ENCODE data around the gene TMCO4.

DNA sequence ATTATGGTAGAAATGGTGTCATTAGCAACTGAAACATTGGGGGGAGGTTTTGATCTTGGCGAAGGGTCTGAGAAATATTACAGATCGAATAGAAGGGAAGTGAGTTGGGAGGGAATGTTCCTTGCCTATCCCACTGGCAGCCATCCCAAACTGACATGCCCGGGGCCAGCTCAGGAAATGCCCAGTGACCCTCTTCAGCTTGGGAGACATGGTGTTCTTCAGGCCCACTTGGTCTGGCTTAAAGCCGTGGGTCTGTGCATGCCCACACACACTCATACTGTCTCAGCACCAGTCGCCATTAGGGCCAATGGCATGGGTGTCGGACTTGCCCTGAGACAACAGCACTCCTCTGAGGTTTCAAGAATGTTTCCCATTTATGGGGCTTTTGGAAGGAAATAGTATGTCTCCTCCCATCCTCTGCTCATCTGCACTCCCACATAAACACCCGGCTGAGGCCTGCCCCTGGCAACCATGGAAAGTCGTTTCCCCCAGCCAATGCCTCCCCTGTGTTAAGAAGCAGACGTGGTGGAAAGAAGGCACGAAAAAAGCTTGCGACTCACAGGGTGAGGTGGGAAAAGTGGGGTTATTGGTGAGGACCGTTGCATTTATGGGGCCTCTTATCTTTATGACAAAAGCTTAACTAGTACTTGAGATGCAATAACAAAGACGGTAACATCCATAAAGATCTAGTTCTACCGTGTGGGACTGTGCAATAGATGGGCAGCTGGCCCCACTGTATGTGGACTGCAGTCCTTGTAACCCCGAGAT is 13.3 kb upstream of the TMCO4 start:
- TF ChIP-seq, protein P1, sequence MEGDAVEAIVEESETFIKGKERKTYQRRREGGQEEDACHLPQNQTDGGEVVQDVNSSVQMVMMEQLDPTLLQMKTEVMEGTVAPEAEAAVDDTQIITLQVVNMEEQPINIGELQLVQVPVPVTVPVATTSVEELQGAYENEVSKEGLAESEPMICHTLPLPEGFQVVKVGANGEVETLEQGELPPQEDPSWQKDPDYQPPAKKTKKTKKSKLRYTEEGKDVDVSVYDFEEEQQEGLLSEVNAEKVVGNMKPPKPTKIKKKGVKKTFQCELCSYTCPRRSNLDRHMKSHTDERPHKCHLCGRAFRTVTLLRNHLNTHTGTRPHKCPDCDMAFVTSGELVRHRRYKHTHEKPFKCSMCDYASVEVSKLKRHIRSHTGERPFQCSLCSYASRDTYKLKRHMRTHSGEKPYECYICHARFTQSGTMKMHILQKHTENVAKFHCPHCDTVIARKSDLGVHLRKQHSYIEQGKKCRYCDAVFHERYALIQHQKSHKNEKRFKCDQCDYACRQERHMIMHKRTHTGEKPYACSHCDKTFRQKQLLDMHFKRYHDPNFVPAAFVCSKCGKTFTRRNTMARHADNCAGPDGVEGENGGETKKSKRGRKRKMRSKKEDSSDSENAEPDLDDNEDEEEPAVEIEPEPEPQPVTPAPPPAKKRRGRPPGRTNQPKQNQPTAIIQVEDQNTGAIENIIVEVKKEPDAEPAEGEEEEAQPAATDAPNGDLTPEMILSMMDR (IDR thresholded peaks at IDR 0.05; ENCODE audit: low read depth, low read length), result no peak
- no peak for TF ChIP-seq EZH2phosphoT487 (IDR thresholded peaks at IDR 0.05; ENCODE audit: low read depth)
